B cell (primary cell): ENCODE data around the gene MMP8. TPM values are rescaled to one million over a fixed set of nuclear protein-coding genes. Genes with fewer than 3 reads are reported as not detected.

Experiments used
- ATAC-seq: fragments of 200-7000 bp; cut with Tn5 transposase; one replicate; pipeline ENCODE4 v1.10.0; 2021; ENCODE audit warnings: low read depth, mild to moderate bottlenecking, moderate number of reproducible peaks, moderate library complexity
- CTCF ChIA-PET: fragments of 350-600 bp; sonication (Branson Sonifier 250); formaldehyde crosslinking; loops from one replicate; lab custom pipeline; 2021; ENCODE audit warnings: antibody characterized with exemption, inconsistent platforms; lab: Charles Lee
- POLR2A ChIA-PET: fragments of 350-600 bp; sonication (Branson Sonifier 250); formaldehyde crosslinking; loops from one replicate; lab custom pipeline; 2021; ENCODE audit warnings: antibody characterized with exemption; lab: Charles Lee
- DNase-seq: peaks from one replicate; pipeline ENCODE4 v3.0.0; 2013
- H2AFZ ChIP-seq: 2 replicates; pipeline ENCODE4 v1.6.1; 2012; ENCODE audit warnings: mild to moderate bottlenecking, low read depth, low read length; ENCODE audit not compliant: insufficient read depth, poor library complexity, severe bottlenecking
- H3K27ac ChIP-seq, 2 donors: 1 replicate in 1 of 2; 2 replicates in 1 of 2; pipeline ENCODE4 v1.5.1; 2012 to 2013; ENCODE audit warnings: low read length in 2 of 2, mild to moderate bottlenecking in 2 of 2, moderate library complexity in 1 of 2
- H3K27me3 ChIP-seq, 4 experiments: fragments of 200-600 bp in 1 of 4; sonication (generic) in 1 of 4; replicated peaks in 1 of 4; 1 replicate in 2 of 4; 2 replicates in 2 of 4; pipeline versions ENCODE4 v1.6.1 to v1.7.0; 2013 to 2016; ENCODE audit warnings: low read length in 3 of 4, mild to moderate bottlenecking in 2 of 4, mixed read lengths in 1 of 4, moderate library complexity in 1 of 4; ENCODE audit not compliant: insufficient read depth in 4 of 4, control insufficient read depth in 3 of 4; ENCODE audit errors: control extremely low read depth in 1 of 4
- H3K36me3 ChIP-seq, 2 experiments: replicated peaks in 1 of 2; 1 replicate in 1 of 2; 2 replicates in 1 of 2; pipeline versions ENCODE4 v1.6.1 to v1.7.1; 2013; ENCODE audit warnings: low read length in 1 of 2; ENCODE audit not compliant: insufficient read depth in 2 of 2, control insufficient read depth in 1 of 2; ENCODE audit errors: control extremely low read depth in 1 of 2, extremely low read depth in 1 of 2
- H3K4me1 ChIP-seq, 2 donors: fragments of 200-600 bp in 1 of 2; sonication (generic) in 1 of 2; 1 replicate in 1 of 2; 2 replicates in 1 of 2; pipeline versions ENCODE4 v1.5.1 to v1.6.1; 2013 to 2017; ENCODE audit warnings: low read length in 2 of 2; ENCODE audit not compliant: control insufficient read depth in 2 of 2, insufficient read depth in 2 of 2
- H3K4me2 ChIP-seq: replicated peaks from 2 replicates; pipeline ENCODE3; 2012; ENCODE audit warnings: mild to moderate bottlenecking, low read depth, low read length; ENCODE audit not compliant: poor library complexity, severe bottlenecking
- H3K4me3 ChIP-seq, 5 experiments: fragments of 200-600 bp in 1 of 5; sonication (generic) in 1 of 5; 1 replicate in 3 of 5; 2 replicates in 2 of 5; pipeline versions ENCODE4 v1.5.1 to v1.7.0; 2011 to 2016; ENCODE audit warnings: low read length in 4 of 5, mild to moderate bottlenecking in 4 of 5, low read depth in 2 of 5, control low read depth in 1 of 5, moderate library complexity in 1 of 5; ENCODE audit not compliant: insufficient read depth in 1 of 5; ENCODE audit errors: control extremely low read depth in 1 of 5, extremely low read depth in 1 of 5
- H3K79me2 ChIP-seq: fragments of 200-600 bp; sonication (generic); one replicate; pipeline ENCODE4 v1.6.0; 2016; ENCODE audit warnings: low read length; ENCODE audit not compliant: control insufficient read depth, insufficient read depth
- H3K9ac ChIP-seq: fragments of 200-600 bp; sonication (generic); 2 replicates; pipeline ENCODE4 v1.6.1; 2017; ENCODE audit warnings: mild to moderate bottlenecking, low read length, moderate library complexity
- H3K9me3 ChIP-seq, 3 donors: one replicate each; pipeline versions ENCODE4 v1.6.1 to v1.7.1; 2013; ENCODE audit warnings: low read length in 2 of 3; ENCODE audit not compliant: control insufficient read depth in 2 of 3, insufficient read depth in 1 of 3; ENCODE audit errors: control extremely low read depth in 1 of 3
- H4K20me1 ChIP-seq: 2 replicates; pipeline ENCODE4 v1.6.0; 2012; ENCODE audit warnings: mild to moderate bottlenecking, low read length; ENCODE audit not compliant: insufficient read depth, control insufficient read depth, poor library complexity, severe bottlenecking
- H3K27ac Mint-ChIP-seq: one replicate; pipeline ENCODE4 v1.8.0; 2021; ENCODE audit warnings: mixed read lengths
- H3K27me3 Mint-ChIP-seq: one replicate; pipeline ENCODE4 v1.8.0; 2021; ENCODE audit warnings: mixed read lengths
- H3K4me1 Mint-ChIP-seq: one replicate; pipeline ENCODE4 v1.8.0; 2021; ENCODE audit warnings: mixed read lengths
- H3K4me3 Mint-ChIP-seq: one replicate; pipeline ENCODE4 v1.8.0; 2021; ENCODE audit warnings: mixed read lengths
- H3K9me3 Mint-ChIP-seq: one replicate; pipeline ENCODE4 v1.8.0; 2022; ENCODE audit warnings: mixed read lengths; ENCODE audit not compliant: insufficient read depth
- EZH2 ChIP-seq: IDR thresholded peaks from 2 replicates; pipeline ENCODE4 v1.6.1; 2012; ENCODE audit warnings: borderline replicate concordance, low read depth, mild to moderate bottlenecking, moderate library complexity, low read length; ENCODE audit not compliant: insufficient read depth, poor library complexity, severe bottlenecking
- WGBS: methylation state at CpG from one replicate; pipeline ENCODE4 v1.1.5; 2013; ENCODE audit warnings: missing lambda C conversion rate; ENCODE audit not compliant: insufficient coverage; 5-methylcytosine and 5-hydroxymethylcytosine counted together
- intact Hi-C: fragments of 100-400 bp; cut with micrococcal nuclease; formaldehyde crosslinking; loops from one replicate; pipeline ENCODE4 v1.10.0; 2022
- polyA plus RNA-seq: library from polyadenylated mRNA; depleted of rRNA; stranded (reverse); fragments of >200 nt; gene quantifications from 2 replicates; pipeline ENCODE4 v1.2.3, GENCODE V29; 2012
- total RNA-seq, 2 donors: library from RNA; stranded (reverse); fragments of 120-200 nt in 1 of 2; gene quantifications; 1 replicate in 1 of 2; 2 replicates in 1 of 2; pipeline versions ENCODE4 v1.2.3 to v1.2.4, GENCODE V29; 2013 to 2022
- TF ChIP-seq, protein P1 (sequence below): fragments of 200-600 bp; IDR thresholded peaks from one replicate; pipeline ENCODE4 v1.8.0; 2022; ENCODE audit warnings: antibody characterized with exemption, mild to moderate bottlenecking

MMP8 gene
- total and polyA plus RNA-seq, 2 donors (not counting 1 experiment from before 2014, with no cell fraction given), result not detected

DNA sequence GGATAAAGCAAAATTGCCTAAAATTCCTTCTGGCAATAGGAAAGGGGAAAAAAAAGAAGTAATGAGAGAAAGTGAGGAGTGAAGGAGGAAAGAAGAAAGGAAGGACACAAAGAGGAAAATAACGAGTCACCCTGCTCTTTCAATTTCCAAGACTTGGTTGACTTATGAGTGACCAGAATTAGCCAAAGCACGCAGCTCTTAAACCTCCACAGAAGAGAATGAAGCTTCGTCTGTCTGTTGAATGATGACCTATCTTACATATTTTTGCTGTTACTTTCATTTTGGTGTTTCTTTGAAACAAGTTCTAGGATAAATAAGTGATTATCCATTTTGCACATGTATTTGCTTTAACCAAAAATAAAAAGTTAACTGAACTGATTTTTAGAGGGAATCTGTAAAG, 19.9 kb downstream of the MMP8 start:
- DNase-seq (no peak), ATAC-seq (no peak)
- Mint-ChIP-seq H3K27ac (no peak overlapping the region), H3K27me3 (peaks cover 10% of the 10 kb centered on the region), H3K4me1 (no peaks in the 10 kb centered on the region), H3K4me3 (no peak overlapping the region), H3K9me3 (no peaks in the 10 kb centered on the region)
- H3K36me3 ChIP-seq, result no peaks in the 10 kb centered on the region
- no peak overlapping the region for H2AFZ ChIP-seq
- H3K9me3 ChIP-seq, result no peaks in the 10 kb centered on the region
- ChIA-PET CTCF (no interaction called here), POLR2A (no interaction called here)
- intact Hi-C loops, result no loop called here
- no peaks in the 10 kb centered on the region for H3K4me1 ChIP-seq
- no CpG with 5 or more reads among the region's 3 CpGs for WGBS
- H4K20me1 ChIP-seq, result no peaks in the 10 kb centered on the region
- no peak overlapping the region for H3K27ac ChIP-seq
- no peak overlapping the region for H3K4me3 ChIP-seq
- no peak overlapping the region for H3K9ac ChIP-seq
- no peak overlapping the region for H3K4me2 ChIP-seq
- H3K27me3 ChIP-seq, result peaks cover 0 to 5% (median 1%) of the 10 kb centered on the region in 4 experiments
- H3K79me2 ChIP-seq, result no peaks in the 10 kb centered on the region
- no peak for TF ChIP-seq EZH2
- TF ChIP-seq, protein P1, sequence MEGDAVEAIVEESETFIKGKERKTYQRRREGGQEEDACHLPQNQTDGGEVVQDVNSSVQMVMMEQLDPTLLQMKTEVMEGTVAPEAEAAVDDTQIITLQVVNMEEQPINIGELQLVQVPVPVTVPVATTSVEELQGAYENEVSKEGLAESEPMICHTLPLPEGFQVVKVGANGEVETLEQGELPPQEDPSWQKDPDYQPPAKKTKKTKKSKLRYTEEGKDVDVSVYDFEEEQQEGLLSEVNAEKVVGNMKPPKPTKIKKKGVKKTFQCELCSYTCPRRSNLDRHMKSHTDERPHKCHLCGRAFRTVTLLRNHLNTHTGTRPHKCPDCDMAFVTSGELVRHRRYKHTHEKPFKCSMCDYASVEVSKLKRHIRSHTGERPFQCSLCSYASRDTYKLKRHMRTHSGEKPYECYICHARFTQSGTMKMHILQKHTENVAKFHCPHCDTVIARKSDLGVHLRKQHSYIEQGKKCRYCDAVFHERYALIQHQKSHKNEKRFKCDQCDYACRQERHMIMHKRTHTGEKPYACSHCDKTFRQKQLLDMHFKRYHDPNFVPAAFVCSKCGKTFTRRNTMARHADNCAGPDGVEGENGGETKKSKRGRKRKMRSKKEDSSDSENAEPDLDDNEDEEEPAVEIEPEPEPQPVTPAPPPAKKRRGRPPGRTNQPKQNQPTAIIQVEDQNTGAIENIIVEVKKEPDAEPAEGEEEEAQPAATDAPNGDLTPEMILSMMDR, result no peak

DNA sequence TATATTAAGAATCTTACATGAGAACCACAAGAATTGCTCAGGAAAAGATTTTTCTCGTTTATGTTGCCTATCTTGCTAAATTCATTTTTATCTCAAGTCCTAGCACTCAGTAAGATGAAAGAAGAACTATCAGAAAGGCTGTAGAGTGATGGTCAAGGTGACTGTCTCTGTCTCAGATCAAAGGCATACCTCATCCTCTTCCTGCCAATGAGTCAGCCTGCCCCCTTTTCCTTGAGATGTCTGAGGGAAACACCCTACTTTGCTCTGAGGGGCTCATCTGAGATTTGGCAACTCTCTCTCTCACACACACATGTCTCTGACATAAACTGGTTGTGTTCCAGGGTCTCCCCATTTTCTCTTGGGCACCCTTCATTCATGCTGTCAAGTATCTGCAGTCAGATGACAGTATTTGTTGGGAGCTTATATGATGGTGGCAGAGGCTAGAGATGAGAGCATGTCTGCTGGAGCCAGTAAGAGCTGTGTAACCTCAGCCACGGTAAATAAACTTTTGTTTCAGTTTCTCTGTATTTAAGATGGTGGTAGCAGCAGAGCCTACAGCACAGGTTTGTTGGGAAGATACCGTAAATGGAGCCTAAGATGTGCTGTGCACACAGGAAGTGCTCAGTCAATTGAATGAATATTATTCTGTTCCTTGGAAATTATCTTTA, 20.8 kb downstream of the MMP8 start:
- no peak overlapping the region for H3K27ac ChIP-seq
- no peaks in the 10 kb centered on the region for H3K79me2 ChIP-seq
- no peak overlapping the region for H3K4me2 ChIP-seq
- ChIA-PET POLR2A (no interaction called here), CTCF (no interaction called here)
- no peaks in the 10 kb centered on the region for H3K36me3 ChIP-seq
- H2AFZ ChIP-seq, result no peak overlapping the region
- no peaks in the 10 kb centered on the region for H3K27me3 ChIP-seq
- no peaks in the 10 kb centered on the region for H3K4me1 ChIP-seq
- TF ChIP-seq, protein P1, result no peak
- no peak for TF ChIP-seq EZH2
- no peaks in the 10 kb centered on the region for H3K9me3 ChIP-seq
- Mint-ChIP-seq H3K9me3 (no peaks in the 10 kb centered on the region), H3K27me3 (peaks cover 12% of the 10 kb centered on the region), H3K4me1 (no peaks in the 10 kb centered on the region), H3K27ac (no peak overlapping the region), H3K4me3 (no peak overlapping the region)
- ATAC-seq (no peak), DNase-seq (no peak)
- WGBS, result 89% methylated on average over 2 of the region's 3 CpGs
- H4K20me1 ChIP-seq, result no peaks in the 10 kb centered on the region
- no peak overlapping the region for H3K9ac ChIP-seq
- intact Hi-C loops, result no loop called here
- no peak overlapping the region for H3K4me3 ChIP-seq
